Right lobe of liver (tissue), 6 donors: ENCODE measurements around the gene TRIM71. TPM values are rescaled to one million over a fixed set of nuclear protein-coding genes. Genes with fewer than 3 reads are reported as not detected.

Experiments used
- ATAC-seq, 4 donors: fragments of 200-7000 bp; cut with Tn5 transposase; one replicate each; pipeline ENCODE4 v1.9.1; 2020; ENCODE audit warnings: mild to moderate bottlenecking in 4 of 4, moderate library complexity in 4 of 4
- DNase-seq, 3 donors: peaks; one replicate each; pipeline ENCODE4 v3.0.0-alpha.2; 2020
- H3K27ac ChIP-seq, 3 donors: fragments of 200-600 bp; one replicate each; pipeline ENCODE4 v1.8.0; 2022
- H3K27me3 ChIP-seq, 2 donors: fragments of 200-600 bp; one replicate each; pipeline ENCODE4 v1.8.0; 2022
- H3K36me3 ChIP-seq, 4 donors: fragments of 200-600 bp; sonication (generic) in 1 of 4; one replicate each; pipeline versions ENCODE4 v1.5.1 to v1.8.0; 2017 to 2022; ENCODE audit warnings: control low read depth in 1 of 4
- H3K4me1 ChIP-seq, 4 donors: fragments of 200-600 bp; sonication (generic) in 1 of 4; one replicate each; pipeline versions ENCODE4 v1.5.1 to v1.8.0; 2017 to 2022; ENCODE audit warnings: control low read depth in 1 of 4
- H3K4me3 ChIP-seq, 3 donors: fragments of 200-600 bp; one replicate each; pipeline ENCODE4 v1.8.0; 2022
- H3K9me3 ChIP-seq, 4 donors: fragments of 200-600 bp; sonication (generic) in 1 of 4; one replicate each; pipeline versions ENCODE4 v1.5.1 to v1.8.0; 2017 to 2022; ENCODE audit warnings: control low read depth in 1 of 4
- POLR2A ChIP-seq: fragments of 450-650 bp; IDR thresholded peaks from one replicate; pipeline ENCODE4 v1.6.1; 2017; ENCODE audit warnings: antibody characterized with exemption, mild to moderate bottlenecking
- WGBS: methylation state at CpG from one replicate; pipeline ENCODE4 v1.1.6; 2018; ENCODE audit warnings: low coverage, low lambda C conversion rate; ENCODE audit not compliant: insufficient coverage; ENCODE audit errors: missing lambda C conversion rate; 5-methylcytosine and 5-hydroxymethylcytosine counted together
- intact Hi-C, 2 donors: fragments of 100-400 bp; cut with DNase I; formaldehyde crosslinking; loops; one replicate each; pipeline versions ENCODE4 v1.11.2 to v1.14.1; 2022
- total RNA-seq, 6 experiments: library from RNA; depleted of rRNA in 2 of 6; stranded (reverse); fragments of >200 nt in 2 of 6; fragmentation: NEBNext Ultra II Directional in 3 of 6; extraction: Animal tissue kit (Norgen Biotek cat#: 25700) in 3 of 6; gene quantifications; one replicate each; pipeline versions ENCODE4 v1.1.0 to v1.2.4, GENCODE V29; 2016 to 2023
- TF ChIP-seq, protein P1 (sequence below), 4 donors: fragments of 200-600 bp in 3 of 4; fragments of 450-650 bp in 1 of 4; IDR thresholded peaks; one replicate each; pipeline versions ENCODE4 v1.5.1 to v1.8.0; 2016 to 2022; ENCODE audit warnings: antibody characterized with exemption in 4 of 4, mild to moderate bottlenecking in 2 of 4
- donor health status: DM: no; HTN: yes; CAD: no.
- donor health status: DM: no; HTN: no; CAD: no.
- donor health status: DM: no; HTN: no; CAD: no.
- donor health status: DM: no; HTN: yes; CAD: no.
- donor health status: DM: no; HTN: yes; CAD: no.

TRIM71 gene
- total RNA-seq, 6 experiments from 2014 or later, result not detected

DNA sequence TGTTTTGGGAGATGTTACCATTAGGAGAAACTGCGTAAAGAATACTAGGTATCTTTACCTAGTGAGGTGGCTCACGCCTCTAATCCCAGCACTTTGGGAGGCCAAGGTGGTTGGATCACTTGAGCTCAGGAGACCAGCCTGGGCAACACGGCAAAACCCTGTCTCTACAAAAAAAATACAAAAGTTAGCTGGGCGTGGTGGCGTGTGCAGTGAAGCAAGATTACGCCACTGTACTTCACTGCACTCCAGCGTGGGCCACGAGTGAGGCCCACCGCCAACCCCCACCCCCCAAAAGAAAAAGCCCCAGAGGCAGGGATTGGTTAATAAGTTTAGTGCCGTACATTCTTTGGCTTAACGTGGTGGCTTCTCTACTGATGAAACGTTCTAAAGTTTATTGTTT is 23.5 kb downstream of the TRIM71 start:
- Histone ChIP-seq H3K4me3 (no peak overlapping the region), H3K27me3 (no peaks in the 10 kb centered on the region), H3K4me1 (no peaks in the 10 kb centered on the region), H3K36me3 (no peaks in the 10 kb centered on the region), H3K27ac (no peak overlapping the region), H3K9me3 (no peaks in the 10 kb centered on the region)
- WGBS, result 75% methylated on average over 6 of the region's 12 CpGs
- TF ChIP-seq, protein P1, sequence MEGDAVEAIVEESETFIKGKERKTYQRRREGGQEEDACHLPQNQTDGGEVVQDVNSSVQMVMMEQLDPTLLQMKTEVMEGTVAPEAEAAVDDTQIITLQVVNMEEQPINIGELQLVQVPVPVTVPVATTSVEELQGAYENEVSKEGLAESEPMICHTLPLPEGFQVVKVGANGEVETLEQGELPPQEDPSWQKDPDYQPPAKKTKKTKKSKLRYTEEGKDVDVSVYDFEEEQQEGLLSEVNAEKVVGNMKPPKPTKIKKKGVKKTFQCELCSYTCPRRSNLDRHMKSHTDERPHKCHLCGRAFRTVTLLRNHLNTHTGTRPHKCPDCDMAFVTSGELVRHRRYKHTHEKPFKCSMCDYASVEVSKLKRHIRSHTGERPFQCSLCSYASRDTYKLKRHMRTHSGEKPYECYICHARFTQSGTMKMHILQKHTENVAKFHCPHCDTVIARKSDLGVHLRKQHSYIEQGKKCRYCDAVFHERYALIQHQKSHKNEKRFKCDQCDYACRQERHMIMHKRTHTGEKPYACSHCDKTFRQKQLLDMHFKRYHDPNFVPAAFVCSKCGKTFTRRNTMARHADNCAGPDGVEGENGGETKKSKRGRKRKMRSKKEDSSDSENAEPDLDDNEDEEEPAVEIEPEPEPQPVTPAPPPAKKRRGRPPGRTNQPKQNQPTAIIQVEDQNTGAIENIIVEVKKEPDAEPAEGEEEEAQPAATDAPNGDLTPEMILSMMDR (IDR thresholded peaks at IDR 0.05), result no peak
- TF ChIP-seq POLR2A, result no peak
- intact Hi-C loops, result no loop called here
- DNase-seq, result no peak
- ATAC-seq, result no peak

DNA sequence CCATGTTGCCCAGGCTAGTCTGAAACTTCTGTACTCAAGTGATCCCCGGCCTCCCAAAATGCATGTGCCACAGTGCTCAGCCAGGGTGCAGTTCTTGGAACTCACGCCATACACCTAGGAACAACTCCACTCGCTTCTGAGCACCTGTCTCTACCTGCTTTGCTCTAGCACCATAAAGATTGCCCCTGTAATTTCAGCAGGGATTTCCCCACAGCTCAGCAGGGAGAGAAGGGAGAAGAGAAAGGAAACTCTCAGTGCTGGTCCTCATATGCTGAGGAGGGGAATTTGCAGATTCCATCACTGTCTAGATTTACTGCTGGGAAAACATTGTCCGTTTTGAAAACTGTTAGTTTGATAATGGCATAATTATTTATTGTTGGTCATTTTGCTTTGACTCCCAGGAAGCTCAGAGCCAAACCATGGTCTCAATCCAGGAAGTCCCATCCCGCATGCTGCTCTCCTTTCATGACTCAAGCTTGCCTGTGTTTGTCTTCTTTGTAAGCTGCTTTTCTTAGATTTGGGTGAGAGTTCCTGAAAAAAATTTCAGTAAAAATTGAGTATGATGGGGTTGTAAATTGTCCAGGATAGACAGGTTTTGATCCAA is 24.2 kb downstream of the TRIM71 start:
- no peak for DNase-seq
- Histone ChIP-seq H3K36me3 (no peaks in the 10 kb centered on the region), H3K27ac (no peak overlapping the region), H3K9me3 (no peaks in the 10 kb centered on the region), H3K27me3 (no peaks in the 10 kb centered on the region), H3K4me1 (no peaks in the 10 kb centered on the region), H3K4me3 (no peak overlapping the region)
- 59% methylated on average over 5 of the region's 5 CpGs for WGBS
- ATAC-seq, result no peak
- intact Hi-C loops, result no loop called here
- TF ChIP-seq, protein P1 (IDR thresholded peaks at IDR 0.05), result no peak

DNA sequence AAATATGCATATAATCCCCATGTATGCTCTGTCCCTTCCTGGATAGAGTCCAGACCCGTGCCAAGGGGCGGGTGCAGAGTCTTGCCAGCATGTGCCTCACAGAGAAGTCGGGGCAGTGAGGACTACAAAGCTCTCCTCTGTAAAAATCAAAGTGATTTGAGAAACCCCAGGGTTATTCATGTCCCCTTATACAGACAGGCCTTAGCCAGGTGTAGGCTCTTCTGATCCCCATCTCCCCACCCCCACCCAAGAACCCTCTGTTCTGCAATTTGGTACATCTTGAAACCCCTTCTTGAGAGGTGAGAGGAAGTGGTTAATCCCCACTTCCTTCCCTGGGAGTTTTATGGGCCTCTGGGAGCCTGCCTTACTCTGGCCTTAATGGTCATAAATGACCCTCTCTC is 24.7 kb downstream of the TRIM71 start:
- TF ChIP-seq, protein P1 (IDR thresholded peaks at IDR 0.05), result no peak
- no peak for TF ChIP-seq POLR2A
- intact Hi-C loops, result no loop called here
- 46% methylated on average over 2 of the region's 3 CpGs for WGBS
- Histone ChIP-seq H3K4me1 (no peaks in the 10 kb centered on the region), H3K9me3 (no peaks in the 10 kb centered on the region), H3K36me3 (no peaks in the 10 kb centered on the region), H3K27me3 (no peaks in the 10 kb centered on the region), H3K27ac (no peak overlapping the region), H3K4me3 (no peak overlapping the region)
- no peak for DNase-seq
- ATAC-seq, result no peak

DNA sequence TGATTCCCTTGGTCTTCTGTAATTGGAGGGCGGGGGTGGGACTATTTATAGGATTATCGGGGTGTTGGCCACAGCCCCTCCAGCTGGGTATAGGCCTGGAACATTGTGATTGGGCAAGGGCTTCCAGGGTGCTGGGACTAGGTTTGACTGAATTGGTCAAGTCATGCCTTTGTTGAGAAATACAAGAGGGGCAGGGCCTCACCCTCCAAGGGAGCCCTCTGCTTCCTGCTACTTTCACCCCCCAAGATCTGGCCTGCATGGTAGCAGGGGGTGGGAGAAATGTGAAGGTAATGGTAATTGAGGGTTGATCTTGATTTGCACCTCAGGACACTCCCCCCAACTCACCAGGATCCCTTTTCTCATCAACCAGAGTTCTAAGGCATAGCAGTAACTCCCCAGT is 25.2 kb downstream of the TRIM71 start:
- intact Hi-C loops, result no loop called here
- H3K4me1 ChIP-seq, result no peaks in the 10 kb centered on the region
- H3K4me3 ChIP-seq, result no peak overlapping the region
- no peaks in the 10 kb centered on the region for H3K27me3 ChIP-seq
- DNase-seq, result no peak
- ATAC-seq, result no peak
- H3K9me3 ChIP-seq, result no peaks in the 10 kb centered on the region
- no peaks in the 10 kb centered on the region for H3K36me3 ChIP-seq
- TF ChIP-seq, protein P1 (IDR thresholded peaks at IDR 0.05), result no peak
- TF ChIP-seq POLR2A, result no peak
- WGBS, result 8% methylated on average over 2 of the region's 2 CpGs
- H3K27ac ChIP-seq, result no peak overlapping the region
